ENCODE results near the gene NAA35.

DNA sequence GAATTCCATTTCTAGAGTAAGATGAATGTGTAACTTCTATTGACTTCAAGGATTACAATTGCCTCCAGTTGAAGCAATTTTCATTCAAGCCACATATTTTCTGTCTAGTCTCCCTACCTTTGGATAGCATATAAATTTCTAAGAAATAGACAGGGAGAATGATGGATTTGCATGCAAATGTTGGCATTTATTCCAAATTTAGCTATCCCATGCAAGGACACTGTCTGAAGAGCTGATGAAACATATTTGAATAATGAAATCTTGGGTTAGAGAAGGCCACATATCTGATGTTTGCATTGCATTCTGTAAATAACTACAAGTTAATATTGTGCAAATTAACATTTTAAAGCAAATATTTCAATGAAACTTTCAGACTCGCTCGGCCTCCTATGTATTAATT is 36.0 kb upstream of the NAA35 start:
- TF ChIP-seq, protein P1, sequence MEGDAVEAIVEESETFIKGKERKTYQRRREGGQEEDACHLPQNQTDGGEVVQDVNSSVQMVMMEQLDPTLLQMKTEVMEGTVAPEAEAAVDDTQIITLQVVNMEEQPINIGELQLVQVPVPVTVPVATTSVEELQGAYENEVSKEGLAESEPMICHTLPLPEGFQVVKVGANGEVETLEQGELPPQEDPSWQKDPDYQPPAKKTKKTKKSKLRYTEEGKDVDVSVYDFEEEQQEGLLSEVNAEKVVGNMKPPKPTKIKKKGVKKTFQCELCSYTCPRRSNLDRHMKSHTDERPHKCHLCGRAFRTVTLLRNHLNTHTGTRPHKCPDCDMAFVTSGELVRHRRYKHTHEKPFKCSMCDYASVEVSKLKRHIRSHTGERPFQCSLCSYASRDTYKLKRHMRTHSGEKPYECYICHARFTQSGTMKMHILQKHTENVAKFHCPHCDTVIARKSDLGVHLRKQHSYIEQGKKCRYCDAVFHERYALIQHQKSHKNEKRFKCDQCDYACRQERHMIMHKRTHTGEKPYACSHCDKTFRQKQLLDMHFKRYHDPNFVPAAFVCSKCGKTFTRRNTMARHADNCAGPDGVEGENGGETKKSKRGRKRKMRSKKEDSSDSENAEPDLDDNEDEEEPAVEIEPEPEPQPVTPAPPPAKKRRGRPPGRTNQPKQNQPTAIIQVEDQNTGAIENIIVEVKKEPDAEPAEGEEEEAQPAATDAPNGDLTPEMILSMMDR (IDR thresholded peaks at IDR 0.05): no peak
- no peak for TF ChIP-seq POLR2A (IDR thresholded peaks at IDR 0.05)
- TF ChIP-seq EP300 (IDR thresholded peaks at IDR 0.05): no peak

Measured in tibial nerve (tissue), 4 donors.